ENCODE measurements around the gene PTH2R.

- no peak for TF ChIP-seq CTCF (IDR thresholded peaks at IDR 0.05; ENCODE audit: extremely low read depth in 1 of 2, insufficient read depth in 1 of 2, low read depth in 1 of 2, low read length in 2 of 2)
- TF ChIP-seq POLR2AphosphoS5 (IDR thresholded peaks at IDR 0.05; ENCODE audit: insufficient read depth, low read depth, low read length), result no peak
- no peak for TF ChIP-seq EZH2 (IDR thresholded peaks at IDR 0.05; ENCODE audit: borderline replicate concordance, low read depth, low read length, severe bottlenecking)
- TF ChIP-seq POLR2A (IDR thresholded peaks at IDR 0.05; ENCODE audit: low read depth, low read length), result no peak
- no peak for TF ChIP-seq MYC (IDR thresholded peaks at IDR 0.05; ENCODE audit: low read depth, low read length)
- TF ChIP-seq MAX (IDR thresholded peaks at IDR 0.05; ENCODE audit: insufficient read depth, insufficient read length), result no peak
- TF ChIP-seq FOS (IDR thresholded peaks at IDR 0.05; ENCODE audit: borderline replicate concordance, insufficient read depth, low read length), result no peak
- no peak for TF ChIP-seq JUN (IDR thresholded peaks at IDR 0.05; ENCODE audit: borderline replicate concordance, insufficient read depth, insufficient read length, low read depth)
Measured at GRCh38 chr2:208413931-208414330, 7.3 kb downstream of the PTH2R start.
